Activated B cell treated with CpG ODN at 0.5 μM for 24 hours (primary cell): ENCODE measurements around the gene SPDL1. TPM values are rescaled to one million over a fixed set of nuclear protein-coding genes. Genes with fewer than 3 reads are reported as not detected.
A peak's percentile ranks its signal among the peaks of the same experiment; 100 is the strongest.

Experiments used
- ATAC-seq: fragments of 200-7000 bp; cut with Tn5 transposase; one replicate; pipeline ENCODE4 v1.10.0; 2021; ENCODE audit warnings: low read depth, mild to moderate bottlenecking, moderate library complexity
- CTCF ChIA-PET: fragments of 350-600 bp; sonication (Branson Sonifier 250); formaldehyde crosslinking; loops from one replicate; lab custom pipeline; 2021; ENCODE audit warnings: antibody characterized with exemption; lab: Charles Lee
- POLR2A ChIA-PET: fragments of 350-600 bp; sonication (Branson Sonifier 250); formaldehyde crosslinking; loops from one replicate; lab custom pipeline; 2021; ENCODE audit warnings: antibody characterized with exemption; lab: Charles Lee
- DNase-seq: peaks from one replicate; pipeline ENCODE4 v3.0.0; 2022
- H3K27ac Mint-ChIP-seq: one replicate; pipeline ENCODE4 v1.8.0; 2020; ENCODE audit warnings: mixed read lengths
- H3K27me3 Mint-ChIP-seq: one replicate; pipeline ENCODE4 v1.8.0; 2021; ENCODE audit warnings: mixed read lengths
- H3K36me3 Mint-ChIP-seq: one replicate; pipeline ENCODE4 v1.8.0; 2021; ENCODE audit warnings: low read depth, mixed read lengths
- H3K4me1 Mint-ChIP-seq: one replicate; pipeline ENCODE4 v1.8.0; 2021; ENCODE audit warnings: mixed read lengths
- H3K4me3 Mint-ChIP-seq: one replicate; pipeline ENCODE4 v1.8.0; 2020; ENCODE audit warnings: mild to moderate bottlenecking, mixed read lengths
- H3K9me3 Mint-ChIP-seq: one replicate; pipeline ENCODE4 v1.8.0; 2020; ENCODE audit warnings: mixed read lengths
- CTCF ChIP-seq: fragments of 200-600 bp; IDR thresholded peaks from one replicate; pipeline ENCODE4 v1.8.0; 2022; ENCODE audit warnings: antibody characterized with exemption, mild to moderate bottlenecking
- intact Hi-C: fragments of 100-400 bp; cut with micrococcal nuclease; formaldehyde crosslinking; loops from one replicate; pipeline ENCODE4 v1.15.1; 2024
- total RNA-seq: library from RNA; stranded (reverse); gene quantifications from 2 replicates; pipeline ENCODE4 v1.2.3, GENCODE V29; 2022

SPDL1 gene
- total RNA-seq, 1 donor from 2014 or later, result 20.6 TPM

- DNase-seq (no peak), ATAC-seq (no peak)
- peaks cover 4% of the 10 kb centered on the region for H3K36me3 Mint-ChIP-seq
- TF ChIP-seq CTCF, result no peak
- no peaks in the 10 kb centered on the region for H3K27me3 Mint-ChIP-seq
- H3K9me3 Mint-ChIP-seq, result peaks cover 3% of the 10 kb centered on the region
- ChIA-PET POLR2A (no interaction called here), CTCF (no interaction called here)
- H3K4me3 Mint-ChIP-seq, result no peak overlapping the region
- no peak overlapping the region for H3K27ac Mint-ChIP-seq
- intact Hi-C loops, result no loop called here
- peaks cover 13% of the 10 kb centered on the region for H3K4me1 Mint-ChIP-seq
Observed at GRCh38 chr5:169632946-169633345, 49.4 kb downstream of the SPDL1 start.

GRCh38 chr5:169634606-169635005 is 51.0 kb downstream of the SPDL1 start:
- CTCF ChIA-PET, result no interaction called here
- intact Hi-C loops, result loop anchor here (5.0 kb wide), 1 partner anchor 1342 kb away; the partner anchor contains the start of gene WWC1
- POLR2A ChIA-PET, result no interaction called here
- ATAC-seq (no peak), DNase-seq (no peak)
- Mint-ChIP-seq H3K27me3 (no peaks in the 10 kb centered on the region), H3K4me3 (no peak overlapping the region), H3K27ac (no peak overlapping the region), H3K4me1 (peaks cover 30% of the 10 kb centered on the region), H3K9me3 (peaks cover 8% of the 10 kb centered on the region), H3K36me3 (peaks cover 18% of the 10 kb centered on the region)
- TF ChIP-seq CTCF, result no peak

- Mint-ChIP-seq H3K27me3 (no peaks in the 10 kb centered on the region), H3K9me3 (peaks cover 10% of the 10 kb centered on the region), H3K27ac (no peak overlapping the region), H3K4me1 (peaks cover 42% of the 10 kb centered on the region), H3K36me3 (peaks cover 31% of the 10 kb centered on the region), H3K4me3 (peak overlapping the region; percentile 90)
- ATAC-seq, result no peak
- ChIA-PET POLR2A (interaction anchor here (2.6 kb wide), 1 partner anchor 53 kb away, joined by 46 read pairs; the partner anchor contains the start of gene SPDL1), CTCF (no interaction called here)
- no peak for TF ChIP-seq CTCF
- intact Hi-C loops, result loop anchor here (2.0 to 5.0 kb wide), 2 partner anchors 67 to 1344 kb away; partner anchors contain the start of gene WWC1
- DNase-seq, result no peak
Observed at GRCh38 chr5:169635936-169636335, 52.4 kb downstream of the SPDL1 start.

- Mint-ChIP-seq H3K4me1 (peaks cover 49% of the 10 kb centered on the region), H3K4me3 (peak overlapping the region; percentile 90), H3K27ac (peak overlapping the region; percentile 91), H3K36me3 (peaks cover 37% of the 10 kb centered on the region), H3K9me3 (peaks cover 10% of the 10 kb centered on the region), H3K27me3 (no peaks in the 10 kb centered on the region)
- no peak for TF ChIP-seq CTCF
- ChIA-PET CTCF (interaction anchor here (0.8 to 1.4 kb wide), 2 partner anchors 19 to 66 kb away, joined by 3 read pairs; no protein-coding TSS in a partner anchor), POLR2A (interaction anchor here (0.7 to 2.6 kb wide), 6 partner anchors 10 to 1116 kb away, joined by 3 to 46 read pairs (median 8); partner anchors contain the start of gene SPDL1)
- DNase-seq (no peak), ATAC-seq (no peak)
- intact Hi-C loops, result loop anchor here (1.0 to 5.0 kb wide), 8 partner anchors 11 to 1344 kb away; partner anchors contain the start of genes SPDL1 and WWC1
Observed at GRCh38 chr5:169636477-169637084, 53.0 kb downstream of the SPDL1 start.

GRCh38 chr5:169637085-169637548 is 53.5 kb downstream of the SPDL1 start, which contains the start of gene DOCK2:
Gene DOCK2, plus strand, starts transcription at chr5:169637275. Its CDS starts 52 bp downstream, at chr5:169637327.
- H3K4me1 Mint-ChIP-seq, result peaks cover 54% of the 10 kb centered on the region

More at GRCh38 chr5:169637085-169637548, 53.5 kb downstream of the SPDL1 start, which contains the start of gene DOCK2:
- peak within 1 kb of the TSS; percentile 91 for H3K27ac Mint-ChIP-seq
- intact Hi-C loops, result loop anchor here (1.0 to 5.0 kb wide), 8 partner anchors 10 to 1345 kb away; partner anchors contain the start of genes SPDL1 and WWC1
- POLR2A ChIA-PET, result interaction anchor here (0.7 to 2.6 kb wide), 11 partner anchors 9 to 1115 kb away, joined by 3 to 46 read pairs (median 7); partner anchors contain the start of gene SPDL1
- peak within 1 kb of the TSS; percentile 90 for H3K4me3 Mint-ChIP-seq
- no peaks in the 10 kb centered on the region for H3K27me3 Mint-ChIP-seq
- CTCF ChIA-PET, result interaction anchor here (0.8 to 1.4 kb wide), 3 partner anchors 19 to 66 kb away, joined by 3 to 7 read pairs (median 3); partner anchors contain the start of gene SPDL1
- ATAC-seq (peak; percentile 92), DNase-seq (peak; percentile 76)
- peaks cover 42% of the 10 kb centered on the region for H3K36me3 Mint-ChIP-seq
- H3K9me3 Mint-ChIP-seq, result peaks cover 10% of the 10 kb centered on the region
- no peak for TF ChIP-seq CTCF
